Cardiac muscle cell (in vitro differentiated cells and primary cell): ENCODE data around the gene GATA5. TPM values are rescaled to one million over a fixed set of nuclear protein-coding genes. Genes with fewer than 3 reads are reported as not detected.

ENCODE experiments used
- DNase-seq, 2 donors: peaks; one replicate each; pipeline versions ENCODE4 v3.0.0 to v3.0.0-alpha.2; 2010 to 2017; ENCODE audit warnings: low read depth in 1 of 2, low spot score in 1 of 2
- H3K27ac ChIP-seq: fragments of 200-600 bp; sonication (generic); 2 replicates; pipeline ENCODE4 v1.5.1; 2016
- H3K27me3 ChIP-seq: fragments of 200-600 bp; sonication (generic); 2 replicates; pipeline ENCODE4 v1.6.0; 2016; ENCODE audit warnings: control low read depth
- H3K36me3 ChIP-seq: fragments of 200-600 bp; sonication (generic); 2 replicates; pipeline ENCODE4 v1.5.1; 2016; ENCODE audit warnings: control low read depth
- H3K4me1 ChIP-seq: fragments of 200-600 bp; sonication (generic); 2 replicates; pipeline ENCODE4 v1.8.1; 2017; ENCODE audit warnings: low read depth, mild to moderate bottlenecking, mixed run types
- H3K4me3 ChIP-seq: fragments of 200-600 bp; sonication (generic); 2 replicates; pipeline ENCODE4 v1.5.1; 2016; ENCODE audit warnings: mild to moderate bottlenecking
- H3K9me3 ChIP-seq: fragments of 200-600 bp; sonication (generic); 2 replicates; pipeline ENCODE4 v1.5.1; 2017; ENCODE audit warnings: low read depth, mild to moderate bottlenecking, control low read depth
- polyA plus RNA-seq: library from polyadenylated mRNA; unstranded; fragments of >200 nt; fragmentation: Nextera tagmentation; extraction: Ambion mirVana; gene quantifications from 2 replicates; pipeline ENCODE4 v1.2.1, GENCODE V29; 2016
- total RNA-seq: library from RNA; depleted of rRNA; stranded (reverse); fragments of >200 nt; gene quantifications from 2 replicates; pipeline ENCODE4 v1.2.3, GENCODE V29; 2016
- TF ChIP-seq, protein P1 (sequence below): IDR thresholded peaks from 2 replicates; pipeline ENCODE4 v1.5.1; 2012; ENCODE audit warnings: low read depth, mild to moderate bottlenecking, low read length

The GATA5 gene
- total and polyA plus RNA-seq, 2 experiments from 2014 or later, result 66.8 to 103 TPM

DNA sequence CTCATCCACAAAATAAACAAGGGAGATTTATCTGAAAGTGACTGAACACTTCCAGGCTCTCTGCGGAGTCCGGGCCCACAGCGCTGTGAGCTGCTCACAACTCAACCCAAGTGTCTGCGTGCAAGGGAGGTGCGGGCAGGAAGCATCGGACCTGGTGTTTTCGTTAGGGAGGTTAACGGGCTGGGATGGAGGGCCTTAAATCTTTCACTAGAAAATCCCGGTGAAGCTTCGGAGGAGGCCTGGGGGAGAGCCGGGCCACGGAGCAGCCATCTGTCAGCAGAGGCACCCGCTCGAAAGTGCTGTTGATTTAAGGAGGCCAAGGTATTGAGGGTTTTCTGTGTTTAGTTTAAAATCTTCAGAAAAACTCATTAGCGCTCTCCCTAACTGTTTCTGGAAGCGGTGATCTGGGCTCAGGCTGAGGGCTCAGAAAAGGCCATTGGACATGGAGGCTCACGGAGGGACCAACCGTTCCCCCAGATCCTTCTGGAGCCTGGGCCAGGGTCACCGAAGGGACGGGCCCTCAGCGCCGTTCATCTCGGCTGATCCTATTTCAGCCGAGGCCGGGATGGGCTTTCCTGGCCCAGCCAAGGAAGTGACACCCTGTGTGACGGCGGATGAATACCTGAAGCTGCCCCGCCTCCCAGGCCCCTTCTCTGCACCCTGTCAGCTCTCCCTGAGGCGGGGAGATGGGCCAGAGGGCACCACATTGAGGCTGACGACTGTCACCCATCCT lies 20.7 kb downstream of the GATA5 start:
- DNase-seq, result peak in 1 of 2 donors; percentile 62

DNA sequence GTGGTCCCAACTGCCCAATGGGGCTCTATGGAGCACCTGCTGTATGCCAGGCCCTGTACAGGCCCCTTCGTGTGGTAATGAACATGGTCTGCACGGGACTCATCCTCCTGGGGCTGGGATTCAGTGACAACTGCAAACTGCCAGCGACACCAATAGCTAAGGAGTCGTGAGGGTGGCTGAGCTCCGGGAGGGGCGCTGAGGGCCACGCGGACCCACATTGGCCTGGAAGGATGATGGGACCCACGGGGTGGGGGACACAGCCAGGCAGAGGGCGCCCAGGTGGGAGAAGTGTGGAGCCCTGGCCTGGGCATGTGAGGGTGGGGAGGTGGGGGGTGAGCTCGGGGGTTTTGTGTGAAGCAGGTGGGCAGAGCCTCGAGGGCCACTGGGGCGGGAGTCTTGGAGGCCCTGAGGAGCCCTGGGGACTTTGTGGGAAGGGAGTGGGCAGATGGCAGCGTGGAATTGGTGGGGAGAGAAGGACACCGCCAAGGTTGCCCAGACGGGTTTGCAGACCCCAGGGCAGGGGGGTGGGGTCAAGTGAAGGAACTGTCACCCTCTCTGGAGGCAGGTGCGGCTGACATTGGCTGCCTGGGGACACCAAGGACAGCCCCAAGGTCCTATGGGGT lies 22.5 kb downstream of the GATA5 start:
- Histone ChIP-seq H3K4me1 (peaks cover 25% of the 10 kb centered on the region), H3K9me3 (no peaks in the 10 kb centered on the region), H3K36me3 (no peaks in the 10 kb centered on the region), H3K27me3 (no peaks in the 10 kb centered on the region), H3K27ac (no peak overlapping the region), H3K4me3 (no peak overlapping the region)
- no peak for DNase-seq
- TF ChIP-seq, protein P1, sequence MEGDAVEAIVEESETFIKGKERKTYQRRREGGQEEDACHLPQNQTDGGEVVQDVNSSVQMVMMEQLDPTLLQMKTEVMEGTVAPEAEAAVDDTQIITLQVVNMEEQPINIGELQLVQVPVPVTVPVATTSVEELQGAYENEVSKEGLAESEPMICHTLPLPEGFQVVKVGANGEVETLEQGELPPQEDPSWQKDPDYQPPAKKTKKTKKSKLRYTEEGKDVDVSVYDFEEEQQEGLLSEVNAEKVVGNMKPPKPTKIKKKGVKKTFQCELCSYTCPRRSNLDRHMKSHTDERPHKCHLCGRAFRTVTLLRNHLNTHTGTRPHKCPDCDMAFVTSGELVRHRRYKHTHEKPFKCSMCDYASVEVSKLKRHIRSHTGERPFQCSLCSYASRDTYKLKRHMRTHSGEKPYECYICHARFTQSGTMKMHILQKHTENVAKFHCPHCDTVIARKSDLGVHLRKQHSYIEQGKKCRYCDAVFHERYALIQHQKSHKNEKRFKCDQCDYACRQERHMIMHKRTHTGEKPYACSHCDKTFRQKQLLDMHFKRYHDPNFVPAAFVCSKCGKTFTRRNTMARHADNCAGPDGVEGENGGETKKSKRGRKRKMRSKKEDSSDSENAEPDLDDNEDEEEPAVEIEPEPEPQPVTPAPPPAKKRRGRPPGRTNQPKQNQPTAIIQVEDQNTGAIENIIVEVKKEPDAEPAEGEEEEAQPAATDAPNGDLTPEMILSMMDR, result no peak

More for the DNA sequence above, 20.7 kb downstream of the GATA5 start:
- no peaks in the 10 kb centered on the region for H3K9me3 ChIP-seq
- peaks cover 36% of the 10 kb centered on the region for H3K4me1 ChIP-seq
- no peaks in the 10 kb centered on the region for H3K27me3 ChIP-seq
- H3K36me3 ChIP-seq, result no peaks in the 10 kb centered on the region
- no peak overlapping the region for H3K4me3 ChIP-seq
- H3K27ac ChIP-seq, result peak overlapping the region; percentile 15
- TF ChIP-seq, protein P1, result no peak

- Histone ChIP-seq H3K27ac (no peak overlapping the region), H3K36me3 (no peaks in the 10 kb centered on the region), H3K4me3 (no peak overlapping the region), H3K9me3 (no peaks in the 10 kb centered on the region), H3K27me3 (no peaks in the 10 kb centered on the region), H3K4me1 (peaks cover 22% of the 10 kb centered on the region)
- DNase-seq, result no peak
- TF ChIP-seq, protein P1, result no peak
Measured at GRCh38 chr20:62452475-62453095, 23.2 kb downstream of the GATA5 start.

DNA sequence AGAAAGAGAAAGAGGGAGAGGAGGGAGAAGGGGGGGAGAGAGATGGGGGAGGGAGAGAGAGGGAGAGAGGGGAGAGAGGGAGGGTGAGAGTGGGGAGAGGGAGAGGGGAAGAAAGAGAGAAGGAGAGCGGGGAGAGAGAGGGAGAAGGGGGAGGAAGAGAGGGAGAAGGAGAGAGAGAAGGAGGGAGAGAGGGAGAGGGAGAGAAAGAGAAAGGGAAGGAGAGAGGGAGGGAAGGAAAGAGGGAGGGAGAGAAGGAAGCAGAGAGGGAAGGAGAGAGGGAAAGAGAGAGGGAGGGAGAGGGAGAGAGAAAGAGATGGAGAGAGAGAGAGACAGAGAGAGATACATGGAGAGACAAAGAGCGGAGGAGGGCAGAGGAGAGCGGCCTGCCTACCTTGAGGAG lies 23.8 kb downstream of the GATA5 start:
- no peaks in the 10 kb centered on the region for H3K27me3 ChIP-seq
- H3K36me3 ChIP-seq, result no peaks in the 10 kb centered on the region
- no peak overlapping the region for H3K27ac ChIP-seq
- TF ChIP-seq, protein P1, result no peak
- peaks cover 22% of the 10 kb centered on the region for H3K4me1 ChIP-seq
- no peak for DNase-seq
- no peaks in the 10 kb centered on the region for H3K9me3 ChIP-seq
- H3K4me3 ChIP-seq, result no peak overlapping the region

DNA sequence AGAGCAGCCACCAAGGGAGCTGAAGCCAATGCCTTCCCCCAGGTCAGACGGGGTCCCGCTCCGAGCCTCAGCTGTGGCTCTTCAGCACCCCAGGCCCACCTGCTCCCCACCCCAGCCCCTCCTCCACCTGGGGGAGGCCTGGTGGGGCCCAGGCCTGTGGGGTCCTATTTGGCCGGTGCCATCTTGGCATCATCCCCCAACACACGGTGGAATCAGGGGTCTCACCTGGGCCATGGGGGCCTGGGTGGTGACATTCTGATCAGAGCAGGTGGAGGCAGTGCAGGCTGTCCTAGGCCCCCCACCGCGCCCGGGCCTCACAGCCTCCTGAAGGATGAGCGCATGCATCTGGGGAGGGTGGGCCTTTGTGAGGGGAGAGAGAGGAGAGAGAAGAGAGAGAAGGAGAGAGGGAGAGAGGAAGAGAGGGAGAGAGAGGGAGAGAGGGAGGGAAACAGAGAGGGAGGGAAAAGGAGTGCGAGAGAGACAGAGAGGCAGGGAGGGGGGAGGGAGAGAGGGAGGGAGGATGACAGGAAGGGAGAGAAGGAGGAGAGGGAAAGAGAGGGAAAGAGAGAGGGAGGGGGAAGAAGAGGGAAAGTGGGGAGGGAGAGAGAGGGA lies 24.5 kb downstream of the GATA5 start:
- H3K27me3 ChIP-seq, result no peaks in the 10 kb centered on the region

More for the DNA sequence above, 24.5 kb downstream of the GATA5 start:
- no peaks in the 10 kb centered on the region for H3K36me3 ChIP-seq
- H3K9me3 ChIP-seq, result no peaks in the 10 kb centered on the region
- DNase-seq, result no peak
- TF ChIP-seq, protein P1, result no peak
- no peak overlapping the region for H3K27ac ChIP-seq
- H3K4me1 ChIP-seq, result peaks cover 29% of the 10 kb centered on the region
- H3K4me3 ChIP-seq, result no peak overlapping the region
